GM21737 (cell line): Measurements from ENCODE around the gene PSEN1.

ENCODE experiments used
- ATAC-seq: cut with Tn5 transposase; IDR thresholded peaks from one replicate; pipeline ENCODE4 v1.9.1; 2021; ENCODE audit warnings: mild to moderate bottlenecking, moderate library complexity; ENCODE audit not compliant: unreplicated experiment

The PSEN1 gene

DNA sequence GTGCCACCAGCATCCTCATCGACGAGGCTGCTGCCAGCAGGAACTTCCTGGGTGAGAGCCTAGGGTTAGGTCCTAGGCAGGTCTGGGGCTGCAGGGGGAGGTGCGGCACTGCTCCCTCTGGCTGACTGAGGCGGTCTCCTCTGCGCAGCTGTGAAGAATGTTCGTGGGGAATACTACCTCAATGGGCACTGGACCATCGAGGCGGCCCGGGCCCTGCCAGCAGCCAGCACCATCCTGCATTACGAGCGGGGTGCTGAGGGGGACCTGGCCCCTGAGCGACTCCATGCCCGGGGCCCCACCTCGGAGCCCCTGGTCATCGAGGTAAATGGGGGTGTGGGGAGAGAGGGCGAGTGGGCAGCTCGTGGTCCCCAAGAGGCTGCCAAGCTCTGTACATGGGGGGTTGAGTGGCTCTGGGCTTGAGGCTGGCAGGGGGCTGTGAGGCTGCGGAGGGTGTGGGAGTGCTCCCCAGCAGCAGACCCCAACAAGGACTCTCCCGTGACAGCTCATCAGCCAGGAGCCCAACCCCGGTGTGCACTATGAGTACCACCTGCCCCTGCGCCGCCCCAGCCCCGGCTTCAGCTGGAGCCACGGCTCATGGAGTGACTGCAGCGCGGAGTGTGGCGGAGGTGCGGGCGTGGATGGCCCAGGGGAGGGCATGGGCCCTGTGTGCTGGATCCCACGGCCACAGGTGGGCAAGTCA, 115.4 kb downstream of the PSEN1 start:
- no peak for ATAC-seq

DNA sequence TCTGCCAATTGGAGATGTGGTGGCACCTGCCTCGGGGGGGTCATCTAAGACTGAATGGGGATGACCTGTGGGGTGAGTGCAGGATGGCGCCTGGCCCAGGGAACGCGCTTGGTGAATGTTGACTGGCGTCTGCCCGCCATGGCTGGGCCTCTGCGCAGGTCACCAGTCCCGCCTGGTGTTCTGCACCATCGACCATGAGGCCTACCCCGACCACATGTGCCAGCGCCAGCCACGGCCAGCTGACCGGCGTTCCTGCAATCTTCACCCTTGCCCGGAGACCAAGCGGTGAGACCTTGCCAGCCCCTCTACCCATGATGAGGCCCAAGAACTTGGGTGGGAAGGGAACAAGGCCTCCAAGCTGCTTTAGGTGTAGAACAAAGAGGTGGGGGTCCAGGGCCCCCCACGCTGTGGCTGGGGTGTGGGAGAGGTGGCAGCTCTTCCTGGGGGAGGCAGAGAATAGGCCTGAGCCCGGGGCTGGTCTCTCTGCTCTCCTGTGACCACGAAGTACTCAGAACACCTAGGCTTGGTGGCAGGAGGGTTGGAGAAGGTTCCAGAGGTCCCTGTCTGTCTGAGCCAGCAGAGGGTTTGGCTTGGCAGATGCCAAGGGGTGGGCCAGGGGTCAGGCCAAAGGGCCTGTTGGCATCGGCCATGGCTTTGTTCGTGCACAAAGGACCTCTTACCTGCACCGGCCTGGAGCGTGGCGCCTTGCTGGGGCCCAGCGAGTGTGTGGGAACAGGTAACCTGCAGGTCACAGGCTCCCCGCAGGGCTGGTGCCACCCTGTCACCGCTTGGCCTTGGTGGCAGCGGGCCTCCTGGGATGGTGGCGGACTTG, 116.4 kb downstream of the PSEN1 start:
- no peak for ATAC-seq

DNA sequence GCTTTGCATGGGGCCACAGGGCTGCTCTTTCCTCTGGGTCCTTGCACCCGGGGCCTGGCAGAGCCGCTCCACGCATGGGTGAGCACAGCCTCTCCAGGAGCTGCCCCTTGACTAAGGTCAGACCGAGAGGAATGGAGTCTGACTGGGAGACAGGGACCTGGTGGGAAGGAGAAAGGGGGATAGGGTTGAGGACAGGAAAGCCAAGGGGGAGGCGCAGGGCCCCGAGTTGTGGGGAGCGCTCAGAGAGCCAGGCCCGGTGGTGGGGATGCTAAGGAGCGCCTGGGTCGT, 117.0 kb downstream of the PSEN1 start:
- no peak for ATAC-seq

DNA sequence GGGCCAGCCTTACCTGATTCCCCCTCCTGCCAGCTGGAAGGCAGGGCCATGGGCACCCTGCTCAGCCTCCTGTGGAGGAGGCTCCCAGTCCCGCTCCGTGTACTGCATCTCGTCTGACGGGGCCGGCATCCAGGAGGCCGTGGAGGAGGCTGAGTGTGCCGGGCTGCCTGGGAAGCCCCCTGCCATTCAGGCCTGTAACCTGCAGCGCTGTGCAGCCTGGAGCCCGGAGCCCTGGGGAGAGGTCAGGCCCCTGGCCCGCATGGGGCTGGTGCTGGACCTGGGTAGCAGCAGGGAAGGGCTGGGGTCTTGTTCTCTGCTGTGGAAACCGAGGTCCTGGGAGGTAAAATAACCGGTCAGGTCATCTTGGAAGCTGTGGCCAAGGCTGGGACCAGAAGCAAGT, 117.4 kb downstream of the PSEN1 start:
- ATAC-seq = no peak

GRCh38 chr14:73254247-73255004, 118.1 kb downstream of the PSEN1 start:
- no peak for ATAC-seq

DNA sequence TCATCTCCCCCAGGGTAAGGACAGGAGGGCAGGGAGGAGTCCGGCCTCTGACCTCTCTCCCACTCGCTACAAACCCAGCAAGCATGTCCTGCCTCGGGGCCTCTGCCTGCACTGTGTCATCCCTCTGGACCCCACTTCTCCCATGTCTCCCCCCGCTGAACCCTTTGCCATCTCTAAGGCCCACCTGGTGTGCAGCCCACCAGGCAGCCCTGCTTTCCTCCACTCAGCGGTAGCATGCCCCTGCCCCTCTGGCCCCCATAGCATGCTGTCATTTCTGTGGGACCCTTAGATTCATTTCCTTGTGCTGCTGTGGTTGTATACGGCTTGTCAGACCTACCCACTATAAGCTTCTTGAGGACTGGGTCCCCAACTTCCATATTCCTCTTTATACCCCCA, 118.7 kb downstream of the PSEN1 start:
- no peak for ATAC-seq

- ATAC-seq = no peak
Observed at GRCh38 chr14:73255693-73256225, 119.5 kb downstream of the PSEN1 start.

GRCh38 chr14:73258076-73258475, 121.8 kb downstream of the PSEN1 start:
- ATAC-seq = no peak

DNA sequence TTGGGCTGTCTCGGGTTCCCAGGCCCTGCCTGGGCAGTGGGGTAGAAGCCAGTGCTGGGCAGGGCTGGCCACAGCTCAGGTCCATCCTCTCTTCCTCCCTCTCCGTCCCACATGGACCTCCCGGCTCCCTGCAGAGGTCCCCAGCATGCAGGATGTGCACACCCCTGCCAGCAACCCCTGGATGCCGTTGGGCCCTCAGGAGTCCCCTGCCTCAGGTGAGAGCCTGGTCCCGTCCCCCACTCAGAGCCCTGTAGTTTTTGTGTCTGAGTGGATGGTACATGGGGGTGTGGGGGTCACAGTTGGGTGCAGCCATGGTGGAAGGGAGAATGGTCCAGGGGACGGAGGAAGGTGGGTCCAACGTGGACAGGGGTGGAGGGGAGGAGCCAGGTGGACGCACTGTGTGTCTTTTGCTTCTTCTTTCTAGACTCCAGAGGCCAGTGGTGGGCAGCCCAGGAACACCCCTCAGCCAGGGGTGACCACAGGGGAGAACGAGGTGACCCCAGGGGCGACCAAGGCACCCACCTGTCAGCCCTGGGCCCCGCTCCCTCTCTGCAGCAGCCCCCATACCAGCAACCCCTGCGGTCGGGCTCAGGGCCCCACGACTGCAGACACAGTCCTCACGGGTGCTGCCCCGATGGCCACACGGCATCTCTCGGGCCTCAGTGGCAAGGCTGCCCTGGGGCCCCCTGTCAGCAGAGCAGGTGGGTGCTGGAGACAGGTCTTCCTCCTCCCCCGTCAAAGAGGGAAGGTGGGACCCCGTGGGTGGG, 122.7 kb downstream of the PSEN1 start:
- ATAC-seq = no peak

DNA sequence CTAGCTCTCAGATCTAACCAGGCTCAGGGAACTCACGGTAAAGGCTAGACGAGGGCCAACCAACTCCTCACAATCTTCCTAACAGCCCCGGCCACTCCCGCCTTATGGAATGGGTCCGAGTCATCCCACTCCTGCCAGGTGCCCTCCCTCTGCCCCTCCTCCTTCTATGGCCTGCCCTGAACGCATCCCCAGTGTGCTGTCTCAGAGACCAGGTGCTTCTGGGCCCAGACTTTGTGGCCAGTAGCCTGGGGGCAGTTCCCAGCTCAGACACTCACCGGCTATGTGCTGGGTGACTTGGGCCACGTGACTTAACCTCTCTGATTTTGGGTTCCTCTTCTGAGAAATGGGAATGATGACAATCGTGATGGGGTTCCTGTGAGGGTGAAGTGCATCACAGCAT, 123.5 kb downstream of the PSEN1 start:
- no peak for ATAC-seq

- ATAC-seq = no peak
Observed at GRCh38 chr14:73260574-73260973, 124.3 kb downstream of the PSEN1 start.

DNA sequence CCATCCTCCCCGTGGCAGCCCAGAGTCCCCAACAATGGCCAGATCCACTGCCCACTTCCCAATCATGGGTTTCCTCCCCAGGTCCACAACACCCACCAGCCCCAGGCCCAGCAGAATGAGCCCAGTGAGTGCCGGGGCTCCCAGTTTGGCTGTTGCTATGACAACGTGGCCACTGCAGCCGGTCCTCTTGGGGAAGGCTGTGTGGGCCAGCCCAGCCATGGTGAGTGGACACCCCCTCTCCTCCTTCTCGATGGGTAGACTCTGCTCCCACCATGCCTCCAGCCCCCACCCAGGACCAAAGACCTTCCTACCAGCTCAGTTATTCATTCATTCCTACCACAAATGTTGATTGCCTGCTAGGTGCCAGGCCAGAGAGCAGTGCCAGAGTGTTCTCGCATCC, 124.8 kb downstream of the PSEN1 start:
- ATAC-seq = no peak

DNA sequence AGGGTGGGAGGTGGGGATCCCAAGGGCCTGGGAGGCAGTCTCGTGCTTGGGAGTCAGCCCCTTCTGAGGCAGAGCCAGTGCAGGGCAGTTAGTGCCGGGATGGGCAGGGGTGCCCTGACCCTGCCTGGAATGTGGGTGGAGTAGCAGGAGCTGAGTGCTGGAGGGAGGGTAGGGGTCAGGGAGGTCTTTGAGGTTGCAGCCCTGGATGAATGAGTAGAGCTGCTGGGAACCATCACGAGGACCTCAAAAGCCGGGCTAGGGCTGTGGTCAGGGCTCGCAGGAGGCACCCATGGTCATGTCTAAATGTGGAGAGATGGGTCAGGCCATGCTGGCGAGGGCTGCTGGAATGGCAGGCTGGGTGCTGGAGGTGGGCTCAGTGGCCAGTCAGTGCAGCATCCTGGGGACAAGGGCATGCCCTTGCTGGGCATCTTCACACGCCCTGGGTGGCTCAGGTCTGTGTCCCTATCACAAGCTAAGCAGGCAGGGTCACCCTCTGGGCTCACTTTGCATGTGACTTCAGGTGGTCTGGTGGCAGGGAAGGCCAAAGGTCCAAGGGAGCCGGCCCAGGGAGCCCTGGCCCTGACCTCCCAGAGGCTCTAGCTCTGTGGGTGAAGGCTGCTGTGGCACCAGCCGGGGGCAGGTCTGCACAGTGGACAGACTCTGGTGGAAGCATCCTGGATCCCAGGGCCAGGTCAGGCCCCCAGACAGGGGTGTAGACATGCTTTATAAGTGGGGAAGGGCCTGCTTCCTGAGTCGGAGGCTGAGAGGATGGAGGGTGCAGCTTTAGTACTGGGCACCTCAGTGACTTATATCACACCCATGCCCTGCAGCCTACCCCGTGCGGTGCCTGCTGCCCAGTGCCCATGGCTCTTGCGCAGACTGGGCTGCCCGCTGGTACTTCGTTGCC, 125.5 kb downstream of the PSEN1 start:
- no peak for ATAC-seq

DNA sequence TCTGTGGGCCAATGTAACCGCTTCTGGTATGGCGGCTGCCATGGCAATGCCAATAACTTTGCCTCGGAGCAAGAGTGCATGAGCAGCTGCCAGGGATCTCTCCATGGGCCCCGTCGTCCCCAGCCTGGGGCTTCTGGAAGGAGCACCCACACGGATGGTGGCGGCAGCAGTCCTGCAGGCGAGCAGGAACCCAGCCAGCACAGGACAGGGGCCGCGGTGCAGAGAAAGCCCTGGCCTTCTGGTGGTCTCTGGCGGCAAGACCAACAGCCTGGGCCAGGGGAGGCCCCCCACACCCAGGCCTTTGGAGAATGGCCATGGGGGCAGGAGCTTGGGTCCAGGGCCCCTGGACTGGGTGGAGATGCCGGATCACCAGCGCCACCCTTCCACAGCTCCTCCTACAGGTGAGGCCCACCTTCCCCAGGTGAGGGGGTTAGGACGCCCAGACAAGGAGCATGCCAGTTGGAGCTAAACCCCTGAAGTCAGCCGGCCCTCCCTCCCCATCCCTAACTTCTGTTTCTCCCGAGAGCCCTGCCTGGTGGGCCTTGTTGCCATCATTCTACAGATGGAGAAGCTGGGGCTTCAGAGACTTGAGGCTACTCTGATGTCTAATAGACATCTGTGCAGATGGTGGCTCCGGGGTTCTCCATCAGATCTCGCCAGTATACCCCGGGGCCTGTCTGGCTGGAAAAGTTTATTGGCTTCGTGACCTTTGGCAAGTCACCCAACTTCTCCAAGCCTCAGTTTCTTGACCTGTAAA, 126.3 kb downstream of the PSEN1 start:
- no peak for ATAC-seq

DNA sequence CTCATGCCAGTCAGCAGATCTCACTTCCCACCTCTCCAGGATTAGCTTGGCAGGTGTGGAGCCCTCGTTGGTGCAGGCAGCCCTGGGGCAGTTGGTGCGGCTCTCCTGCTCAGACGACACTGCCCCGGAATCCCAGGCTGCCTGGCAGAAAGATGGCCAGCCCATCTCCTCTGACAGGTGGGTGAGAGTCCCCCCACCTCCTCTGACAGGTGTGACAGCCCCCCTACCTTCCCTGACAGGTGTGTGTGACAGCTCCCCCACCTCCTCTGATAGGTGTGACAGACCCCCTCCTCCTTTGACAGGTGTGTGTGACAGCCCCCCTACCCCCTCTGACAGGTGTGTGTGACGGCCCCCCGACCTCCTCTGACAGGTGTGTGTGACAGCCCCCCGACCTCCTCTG, 127.3 kb downstream of the PSEN1 start:
- ATAC-seq = no peak

- no peak for ATAC-seq
Observed at GRCh38 chr14:73264080-73264884, 128.0 kb downstream of the PSEN1 start.

GRCh38 chr14:73264885-73265720, 128.8 kb downstream of the PSEN1 start:
- no peak for ATAC-seq

DNA sequence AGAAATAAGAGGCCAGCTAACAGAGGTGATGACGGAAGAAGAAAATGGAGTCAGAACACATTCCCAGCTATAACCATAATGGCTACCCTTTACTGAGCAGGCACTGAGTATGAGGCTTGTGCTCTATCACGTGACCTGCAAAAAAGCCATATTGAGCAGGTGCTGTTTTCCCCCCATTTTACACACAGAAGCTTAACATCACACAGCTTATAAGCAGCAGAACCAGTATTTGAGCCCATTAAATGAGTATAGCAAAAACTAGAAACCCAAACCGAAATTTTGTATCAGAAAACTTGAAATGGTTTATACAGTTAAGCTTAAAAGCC, 129.4 kb downstream of the PSEN1 start:
- no peak for ATAC-seq
